HCT116 (cell line): ENCODE data around the gene FCRLB.

ENCODE experiments used
- ZBTB33 ChIP-seq: IDR thresholded peaks from 2 replicates; pipeline ENCODE4 v1.6.1; 2011; ENCODE audit warnings: mild to moderate bottlenecking, low read length, moderate library complexity; ENCODE audit not compliant: insufficient replicate concordance; ENCODE audit errors: extremely low read depth
- TF ChIP-seq, protein P1 (sequence below), 3 experiments: fragments of 200-600 bp in 1 of 3; sonication (generic) in 1 of 3; IDR thresholded peaks in 2 of 3; conservative IDR thresholded peaks in 1 of 3; 2 replicates each; pipeline ENCODE4 v1.5.1; 2012 to 2017; ENCODE audit warnings: low read depth in 2 of 3, low read length in 2 of 3, antibody characterized with exemption in 1 of 3, borderline replicate concordance in 1 of 3, control low read depth in 1 of 3, mild to moderate bottlenecking in 1 of 3, mixed read lengths in 1 of 3, mixed run types in 1 of 3, moderate library complexity in 1 of 3; ENCODE audit not compliant: insufficient read depth in 1 of 3

GRCh38 chr1:161768461-161768860, 47.1 kb downstream of the FCRLB start:
- TF ChIP-seq, protein P1, sequence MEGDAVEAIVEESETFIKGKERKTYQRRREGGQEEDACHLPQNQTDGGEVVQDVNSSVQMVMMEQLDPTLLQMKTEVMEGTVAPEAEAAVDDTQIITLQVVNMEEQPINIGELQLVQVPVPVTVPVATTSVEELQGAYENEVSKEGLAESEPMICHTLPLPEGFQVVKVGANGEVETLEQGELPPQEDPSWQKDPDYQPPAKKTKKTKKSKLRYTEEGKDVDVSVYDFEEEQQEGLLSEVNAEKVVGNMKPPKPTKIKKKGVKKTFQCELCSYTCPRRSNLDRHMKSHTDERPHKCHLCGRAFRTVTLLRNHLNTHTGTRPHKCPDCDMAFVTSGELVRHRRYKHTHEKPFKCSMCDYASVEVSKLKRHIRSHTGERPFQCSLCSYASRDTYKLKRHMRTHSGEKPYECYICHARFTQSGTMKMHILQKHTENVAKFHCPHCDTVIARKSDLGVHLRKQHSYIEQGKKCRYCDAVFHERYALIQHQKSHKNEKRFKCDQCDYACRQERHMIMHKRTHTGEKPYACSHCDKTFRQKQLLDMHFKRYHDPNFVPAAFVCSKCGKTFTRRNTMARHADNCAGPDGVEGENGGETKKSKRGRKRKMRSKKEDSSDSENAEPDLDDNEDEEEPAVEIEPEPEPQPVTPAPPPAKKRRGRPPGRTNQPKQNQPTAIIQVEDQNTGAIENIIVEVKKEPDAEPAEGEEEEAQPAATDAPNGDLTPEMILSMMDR (IDR thresholded peaks at IDR 0.05 in 2 of 3, conservative IDR thresholded peaks at IDR 0.05 in 1 of 3; ENCODE audit: borderline replicate concordance in 1 of 3, insufficient read depth in 1 of 3, low read depth in 2 of 3, low read length in 2 of 3): no peak
- no peak for TF ChIP-seq ZBTB33
